Stimulated activated CD8-positive, alpha-beta memory T cell treated with anti-CD3 and anti-CD28 coated beads, Interleukin-4, amount 100 ng/mL, for 1 hour (primary cell): ENCODE results near the gene AIP.
"Not testable (repeated sequence)": the region's sequence is repeated elsewhere in the genome, so short reads cannot be mapped to it uniquely, and the experiment has no call there.

Experiments
- DNase-seq, 2 donors: peaks; one replicate each; pipeline ENCODE4 v3.0.0-alpha.2; 2020; ENCODE audit warnings: low read depth in 2 of 2, low spot score in 1 of 2

Gene AIP

GRCh38 chr11:67505605-67506396 is 23.0 kb downstream of the AIP start:
- peak; percentile 72 to 78 for DNase-seq

- no peak for DNase-seq
Measured at GRCh38 chr11:67506426-67507051, 23.7 kb downstream of the AIP start.

GRCh38 chr11:67507242-67507863 is 24.5 kb downstream of the AIP start:
- no peak for DNase-seq

- DNase-seq = peak; percentile 89 to 95
Measured at GRCh38 chr11:67507864-67508485, 25.1 kb downstream of the AIP start, which contains the start of gene CDK2AP2. TSS of gene CDK2AP2 (minus strand) at chr11:67508162. CDS start at chr11:67508082, 80 bp downstream.

GRCh38 chr11:67508486-67509121 is 25.8 kb downstream of the AIP start:
- peak; percentile 99 for DNase-seq

GRCh38 chr11:67510023-67510345 is 27.2 kb downstream of the AIP start:
- no peak for DNase-seq

- not testable (repeated sequence) for DNase-seq
Measured at GRCh38 chr11:67511558-67511957, 28.7 kb downstream of the AIP start.

GRCh38 chr11:67514116-67514515 is 31.3 kb downstream of the AIP start:
- no peak for DNase-seq

- no peak for DNase-seq
Measured at GRCh38 chr11:67516806-67517205, 34.0 kb downstream of the AIP start.

- DNase-seq = no peak
Measured at GRCh38 chr11:67517784-67518552, 35.1 kb downstream of the AIP start.

GRCh38 chr11:67519726-67520125 is 36.9 kb downstream of the AIP start:
- no peak for DNase-seq

- DNase-seq = no peak
Measured at GRCh38 chr11:67520856-67521824, 38.3 kb downstream of the AIP start.

GRCh38 chr11:67521924-67522323 is 39.1 kb downstream of the AIP start:
- DNase-seq = no peak

- no peak for DNase-seq
Measured at GRCh38 chr11:67522338-67522737, 39.5 kb downstream of the AIP start.

- DNase-seq = no peak
Measured at GRCh38 chr11:67522844-67523555, 40.2 kb downstream of the AIP start, which contains the start of gene CABP2. TSS of gene CABP2 (minus strand) at chr11:67523446. CDS start at chr11:67523326, 120 bp downstream.

- DNase-seq = no peak
Measured at GRCh38 chr11:67523556-67524479, 41.0 kb downstream of the AIP start.

- no peak for DNase-seq
Measured at GRCh38 chr11:67524480-67524808, 41.6 kb downstream of the AIP start.
